COLO829 (cell line): ENCODE measurements around the gene AHSG.

ENCODE experiments used
- DNase-seq: peaks from one replicate; pipeline ENCODE4 v3.0.0; 2012; ENCODE audit warnings: low spot score

AHSG gene

GRCh38 chr3:186593862-186594261, 19.0 kb upstream of the AHSG start:
- DNase-seq, result no peak

- no peak for DNase-seq
These were observed 18.2 kb upstream of the AHSG start for GRCh38 chr3:186594591-186595113.

GRCh38 chr3:186596568-186597287, 16.1 kb upstream of the AHSG start:
- no peak for DNase-seq

- no peak for DNase-seq
These were observed 14.6 kb upstream of the AHSG start for GRCh38 chr3:186598108-186598784.

- no peak for DNase-seq
These were observed 14.1 kb upstream of the AHSG start for GRCh38 chr3:186598794-186599141.

GRCh38 chr3:186599142-186599784, 13.6 kb upstream of the AHSG start:
- no peak for DNase-seq

GRCh38 chr3:186599785-186600166, 13.1 kb upstream of the AHSG start:
- no peak for DNase-seq

- DNase-seq, result no peak
These were observed 12.0 kb upstream of the AHSG start for GRCh38 chr3:186600896-186601295.

- no peak for DNase-seq
These were observed 9.7 kb upstream of the AHSG start for GRCh38 chr3:186603159-186603558.

GRCh38 chr3:186605078-186605477, 7.8 kb upstream of the AHSG start:
- DNase-seq, result no peak

GRCh38 chr3:186605561-186606545, 7.0 kb upstream of the AHSG start:
- no peak for DNase-seq

GRCh38 chr3:186608624-186609215, 4.1 kb upstream of the AHSG start:
- no peak for DNase-seq

GRCh38 chr3:186609247-186609868, 3.5 kb upstream of the AHSG start:
- no peak for DNase-seq

GRCh38 chr3:186612065-186612464, 795 bp upstream of the AHSG start:
- DNase-seq, result no peak

GRCh38 chr3:186613637-186614265, 891 bp downstream of the AHSG start:
- no peak for DNase-seq

GRCh38 chr3:186614266-186614596, 1.4 kb downstream of the AHSG start:
- DNase-seq, result no peak

GRCh38 chr3:186614597-186615483, 2.0 kb downstream of the AHSG start:
- peak; percentile 95 for DNase-seq

GRCh38 chr3:186616299-186616617, 3.4 kb downstream of the AHSG start:
- no peak for DNase-seq

GRCh38 chr3:186617036-186617946, 4.4 kb downstream of the AHSG start:
- DNase-seq, result peak; percentile 99
